ENCODE data around the gene MMEL1. TPM values are rescaled to one million over a fixed set of nuclear protein-coding genes. Genes with fewer than 3 reads are reported as not detected.

MMEL1 gene
- total and polyA plus RNA-seq, 2 donors (not counting 1 experiment from before 2014, with no cell fraction given): not detected

DNA sequence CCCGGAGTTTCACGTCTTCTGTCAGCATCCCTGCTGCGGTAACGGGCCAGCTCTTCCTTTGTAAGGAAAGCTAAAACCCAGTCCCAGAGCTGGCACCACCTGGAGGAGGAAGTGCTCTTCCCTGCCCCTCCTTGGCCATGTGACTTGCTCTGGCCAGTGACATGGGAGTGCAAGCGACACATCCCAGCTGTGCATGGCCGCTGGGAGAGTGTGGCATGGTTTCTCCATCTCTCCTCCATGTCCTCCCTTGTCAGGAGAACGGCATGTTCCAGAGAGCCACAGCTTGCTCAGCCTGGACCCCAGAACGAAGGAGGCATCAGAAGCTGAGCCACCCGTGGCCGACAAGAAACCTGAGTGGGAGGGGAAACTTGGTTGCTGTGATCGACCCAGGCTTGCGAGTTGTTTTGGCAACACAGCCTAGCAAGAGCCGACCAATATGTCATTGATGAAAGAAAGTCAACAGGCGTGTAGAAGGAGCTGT, 48.9 kb downstream of the MMEL1 start:
- DNase-seq: peak; percentile 46
- intact Hi-C loops (cut with micrococcal nuclease): no loop called here
- no peaks in the 10 kb centered on the region for H3K27me3 ChIP-seq (replicated peaks in 1 of 4; ENCODE audit: control extremely low read depth in 1 of 4, control insufficient read depth in 3 of 4, insufficient read depth in 4 of 4, low read length in 3 of 4)
- H3K9me3 ChIP-seq (ENCODE audit: control extremely low read depth in 1 of 3, control insufficient read depth in 2 of 3, insufficient read depth in 1 of 3, low read length in 2 of 3): peaks cover 0 to 17% (median 3%) of the 10 kb centered on the region in 3 donors
- no peak for ATAC-seq (ENCODE audit: low read depth)
- peaks cover 0 to 3% of the 10 kb centered on the region in 2 experiments for H3K36me3 ChIP-seq (replicated peaks in 1 of 2; ENCODE audit: control extremely low read depth in 1 of 2, control insufficient read depth in 1 of 2, extremely low read depth in 1 of 2, insufficient read depth in 2 of 2, low read length in 1 of 2)
- H3K79me2 ChIP-seq (ENCODE audit: control insufficient read depth, insufficient read depth, low read length): peaks cover 16% of the 10 kb centered on the region
- Mint-ChIP-seq H3K9me3 (ENCODE audit: insufficient read depth) (peaks cover 3% of the 10 kb centered on the region), H3K27me3 (no peaks in the 10 kb centered on the region), H3K27ac (peak overlapping the region; percentile 99), H3K4me1 (peaks cover 58% of the 10 kb centered on the region), H3K4me3 (peak overlapping the region; percentile 95)
- ChIA-PET CTCF (interaction anchor here (0.7 to 3.9 kb wide), 7 partner anchors 7 to 389 kb away, joined by 3 to 55 read pairs (median 14); partner anchors contain the start of genes FAAP20, HES5 and TNFRSF14), POLR2A (interaction anchor here (0.6 to 4.4 kb wide), 6 partner anchors 19 to 57 kb away, joined by 3 to 88 read pairs (median 23); partner anchors contain the start of genes PANK4 and TNFRSF14)
- H3K4me2 ChIP-seq (replicated peaks; ENCODE audit: low read depth, low read length, poor library complexity, severe bottlenecking): peak overlapping the region; percentile 92
- H4K20me1 ChIP-seq (ENCODE audit: control insufficient read depth, insufficient read depth, low read length, poor library complexity, severe bottlenecking): no peaks in the 10 kb centered on the region
- 86% methylated on average over 14 of the region's 14 CpGs for WGBS (ENCODE audit: insufficient coverage)
- no peak overlapping the region for H3K4me3 ChIP-seq (ENCODE audit: control extremely low read depth in 1 of 5, extremely low read depth in 1 of 5, insufficient read depth in 1 of 5, low read depth in 2 of 5, low read length in 4 of 5)
- peak overlapping the region; percentile 98 to 99 for H3K27ac ChIP-seq (ENCODE audit: low read length in 2 of 2)
- TF ChIP-seq, protein P1, sequence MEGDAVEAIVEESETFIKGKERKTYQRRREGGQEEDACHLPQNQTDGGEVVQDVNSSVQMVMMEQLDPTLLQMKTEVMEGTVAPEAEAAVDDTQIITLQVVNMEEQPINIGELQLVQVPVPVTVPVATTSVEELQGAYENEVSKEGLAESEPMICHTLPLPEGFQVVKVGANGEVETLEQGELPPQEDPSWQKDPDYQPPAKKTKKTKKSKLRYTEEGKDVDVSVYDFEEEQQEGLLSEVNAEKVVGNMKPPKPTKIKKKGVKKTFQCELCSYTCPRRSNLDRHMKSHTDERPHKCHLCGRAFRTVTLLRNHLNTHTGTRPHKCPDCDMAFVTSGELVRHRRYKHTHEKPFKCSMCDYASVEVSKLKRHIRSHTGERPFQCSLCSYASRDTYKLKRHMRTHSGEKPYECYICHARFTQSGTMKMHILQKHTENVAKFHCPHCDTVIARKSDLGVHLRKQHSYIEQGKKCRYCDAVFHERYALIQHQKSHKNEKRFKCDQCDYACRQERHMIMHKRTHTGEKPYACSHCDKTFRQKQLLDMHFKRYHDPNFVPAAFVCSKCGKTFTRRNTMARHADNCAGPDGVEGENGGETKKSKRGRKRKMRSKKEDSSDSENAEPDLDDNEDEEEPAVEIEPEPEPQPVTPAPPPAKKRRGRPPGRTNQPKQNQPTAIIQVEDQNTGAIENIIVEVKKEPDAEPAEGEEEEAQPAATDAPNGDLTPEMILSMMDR (IDR thresholded peaks at IDR 0.05): no peak
- TF ChIP-seq EZH2 (IDR thresholded peaks at IDR 0.05; ENCODE audit: borderline replicate concordance, insufficient read depth, low read depth, low read length, poor library complexity, severe bottlenecking): no peak
- no peak overlapping the region for H3K9ac ChIP-seq (ENCODE audit: low read length)
- no peak overlapping the region for H2AFZ ChIP-seq (ENCODE audit: insufficient read depth, low read depth, low read length, poor library complexity, severe bottlenecking)
- peaks cover 54 to 78% of the 10 kb centered on the region in 2 donors for H3K4me1 ChIP-seq (ENCODE audit: control insufficient read depth in 2 of 2, insufficient read depth in 2 of 2, low read length in 2 of 2)

DNA sequence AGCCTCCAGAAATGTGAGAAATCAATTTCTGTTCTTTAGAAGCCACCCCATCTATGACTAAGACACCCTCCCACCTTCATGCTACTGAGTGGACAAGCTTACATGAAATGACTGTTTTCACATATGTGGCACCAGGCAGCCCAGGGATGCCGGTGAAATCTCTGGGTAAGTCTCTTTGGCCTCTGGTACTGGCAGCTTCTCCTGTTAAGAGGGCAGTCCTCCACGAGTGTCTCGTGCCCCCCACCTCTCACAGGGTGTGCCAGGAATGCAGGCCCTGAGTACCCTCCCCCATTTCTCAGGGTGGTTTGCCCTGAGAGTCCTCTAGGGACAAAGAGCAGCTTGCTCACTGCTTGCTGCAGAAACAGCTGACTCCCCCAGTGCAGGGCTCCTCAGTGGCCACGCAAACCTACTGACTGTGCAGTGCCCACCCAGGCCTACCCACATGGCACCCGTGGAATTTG, 49.5 kb downstream of the MMEL1 start:
- H3K27ac ChIP-seq (ENCODE audit: low read length in 2 of 2): peak overlapping the region; percentile 98 to 99
- 64% methylated on average over 5 of the region's 5 CpGs for WGBS (ENCODE audit: insufficient coverage)
- POLR2A ChIA-PET: interaction anchor here (4.4 kb wide), 1 partner anchor 27 kb away, joined by 77 read pairs; the partner anchor contains the start of gene TNFRSF14
- no peak overlapping the region for H3K9ac ChIP-seq (ENCODE audit: low read length)
- H3K9me3 ChIP-seq (ENCODE audit: control extremely low read depth in 1 of 3, control insufficient read depth in 2 of 3, insufficient read depth in 1 of 3, low read length in 2 of 3): peaks cover 0 to 17% (median 3%) of the 10 kb centered on the region in 3 donors
- TF ChIP-seq EZH2 (IDR thresholded peaks at IDR 0.05; ENCODE audit: borderline replicate concordance, insufficient read depth, low read depth, low read length, poor library complexity, severe bottlenecking): no peak
- TF ChIP-seq, protein P1 (IDR thresholded peaks at IDR 0.05): no peak
- peak overlapping the region; percentile 92 for H3K4me2 ChIP-seq (replicated peaks; ENCODE audit: low read depth, low read length, poor library complexity, severe bottlenecking)
- DNase-seq (no peak), ATAC-seq (ENCODE audit: low read depth) (no peak)
- peaks cover 16% of the 10 kb centered on the region for H3K79me2 ChIP-seq (ENCODE audit: control insufficient read depth, insufficient read depth, low read length)
- H3K27me3 ChIP-seq (replicated peaks in 1 of 4; ENCODE audit: control extremely low read depth in 1 of 4, control insufficient read depth in 3 of 4, insufficient read depth in 4 of 4, low read length in 3 of 4): no peaks in the 10 kb centered on the region
- H2AFZ ChIP-seq (ENCODE audit: insufficient read depth, low read depth, low read length, poor library complexity, severe bottlenecking): no peak overlapping the region
- H3K4me3 ChIP-seq (ENCODE audit: control extremely low read depth in 1 of 5, extremely low read depth in 1 of 5, insufficient read depth in 1 of 5, low read depth in 2 of 5, low read length in 4 of 5): no peak overlapping the region
- peaks cover 59 to 84% of the 10 kb centered on the region in 2 donors for H3K4me1 ChIP-seq (ENCODE audit: control insufficient read depth in 2 of 2, insufficient read depth in 2 of 2, low read length in 2 of 2)
- intact Hi-C loops (cut with micrococcal nuclease): no loop called here
- Mint-ChIP-seq H3K4me1 (peaks cover 63% of the 10 kb centered on the region), H3K27me3 (no peaks in the 10 kb centered on the region), H3K9me3 (ENCODE audit: insufficient read depth) (peaks cover 3% of the 10 kb centered on the region), H3K4me3 (peak overlapping the region; percentile 95), H3K27ac (peak overlapping the region; percentile 99)
- peaks cover 0 to 3% of the 10 kb centered on the region in 2 experiments for H3K36me3 ChIP-seq (replicated peaks in 1 of 2; ENCODE audit: control extremely low read depth in 1 of 2, control insufficient read depth in 1 of 2, extremely low read depth in 1 of 2, insufficient read depth in 2 of 2, low read length in 1 of 2)
- CTCF ChIA-PET: interaction anchor here (1.0 to 3.9 kb wide), 3 partner anchors 28 to 169 kb away, joined by 3 to 47 read pairs (median 5); partner anchors contain the start of gene TNFRSF14
- no peaks in the 10 kb centered on the region for H4K20me1 ChIP-seq (ENCODE audit: control insufficient read depth, insufficient read depth, low read length, poor library complexity, severe bottlenecking)

All from B cell (primary cell).